Kidney capillary endothelial cell (primary cell): ENCODE results near the gene SPP1.
A peak's percentile ranks its signal among the peaks of the same experiment; 100 is the strongest.

Experiments
- DNase-seq: peaks from one replicate; pipeline ENCODE4 v3.0.0-alpha.2; 2018; ENCODE audit warnings: low spot score

The SPP1 gene

DNA sequence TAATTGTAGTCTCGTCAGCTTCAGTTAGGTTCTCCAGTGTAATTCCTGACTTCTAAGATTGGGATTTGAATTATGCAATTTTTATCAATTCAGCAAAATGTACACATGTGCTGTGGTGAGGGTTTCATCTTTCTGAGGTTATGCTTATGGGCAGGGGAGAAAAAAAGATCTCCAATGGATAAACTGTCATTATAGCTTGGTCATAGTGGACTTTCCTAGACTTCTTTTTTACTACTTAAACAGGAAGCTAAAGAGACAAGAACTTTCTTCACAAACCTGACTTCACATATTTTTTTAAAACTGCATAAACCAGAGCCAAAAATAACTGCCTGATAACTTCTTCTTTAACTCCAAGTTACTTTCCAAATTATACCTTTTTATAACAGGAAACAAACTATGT is 21.7 kb upstream of the SPP1 start:
- DNase-seq: no peak

DNA sequence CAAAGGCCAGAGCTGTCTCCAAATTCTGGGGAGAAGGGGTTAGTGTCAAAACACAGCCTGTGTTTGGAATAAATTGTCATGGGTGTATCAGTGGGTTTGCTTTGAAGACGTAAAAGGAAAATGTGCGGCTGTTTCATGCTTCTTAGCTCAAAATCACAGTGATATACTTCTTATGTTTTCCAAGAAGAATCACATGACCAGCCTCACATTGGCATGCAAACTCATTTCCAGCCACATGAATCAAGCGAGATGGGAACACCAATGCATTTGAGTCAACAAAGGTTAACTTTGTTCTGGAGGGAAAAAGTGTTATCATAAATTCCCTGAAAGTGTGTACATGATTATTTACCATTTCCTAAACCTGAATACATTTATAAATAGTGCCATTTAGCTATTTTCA is 19.0 kb upstream of the SPP1 start:
- DNase-seq: no peak

DNA sequence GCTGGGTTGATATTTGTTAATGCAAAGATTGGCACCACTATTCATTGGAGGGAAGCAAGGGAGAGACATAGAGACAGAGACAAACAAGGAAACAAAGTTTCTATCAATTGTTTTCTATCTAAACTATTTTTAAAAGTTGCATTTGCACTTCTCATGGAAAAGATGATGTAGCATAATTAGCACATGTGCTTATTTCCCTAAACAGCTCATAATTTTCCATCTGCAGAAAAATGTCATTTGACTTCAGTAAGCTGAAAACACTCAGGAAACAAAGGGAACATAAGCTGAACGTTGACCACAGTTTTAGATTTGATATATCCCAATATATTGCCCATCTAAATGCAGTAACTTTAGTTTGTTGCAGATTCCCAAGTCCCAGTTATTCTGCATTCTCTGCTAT is 18.5 kb upstream of the SPP1 start:
- DNase-seq: no peak

DNA sequence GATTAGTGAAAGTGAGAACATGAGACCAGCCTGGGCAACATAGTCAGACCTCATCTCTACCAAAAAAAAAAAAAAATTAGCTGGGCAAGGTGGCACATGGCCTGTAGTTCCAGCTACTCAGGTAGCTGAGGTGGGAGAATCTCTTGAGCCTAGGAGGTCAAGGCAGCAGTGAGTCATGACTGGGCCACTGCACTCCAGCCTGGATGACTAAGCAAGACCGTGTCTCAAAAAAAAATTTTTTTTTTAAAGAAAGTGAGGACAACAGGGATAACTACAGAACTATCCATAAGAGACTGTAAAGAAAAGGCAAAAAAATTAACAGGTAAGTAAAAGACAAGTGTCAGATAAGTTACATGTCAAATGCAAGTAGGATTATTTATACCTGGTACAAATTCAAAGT is 13.5 kb upstream of the SPP1 start:
- DNase-seq: no peak

DNA sequence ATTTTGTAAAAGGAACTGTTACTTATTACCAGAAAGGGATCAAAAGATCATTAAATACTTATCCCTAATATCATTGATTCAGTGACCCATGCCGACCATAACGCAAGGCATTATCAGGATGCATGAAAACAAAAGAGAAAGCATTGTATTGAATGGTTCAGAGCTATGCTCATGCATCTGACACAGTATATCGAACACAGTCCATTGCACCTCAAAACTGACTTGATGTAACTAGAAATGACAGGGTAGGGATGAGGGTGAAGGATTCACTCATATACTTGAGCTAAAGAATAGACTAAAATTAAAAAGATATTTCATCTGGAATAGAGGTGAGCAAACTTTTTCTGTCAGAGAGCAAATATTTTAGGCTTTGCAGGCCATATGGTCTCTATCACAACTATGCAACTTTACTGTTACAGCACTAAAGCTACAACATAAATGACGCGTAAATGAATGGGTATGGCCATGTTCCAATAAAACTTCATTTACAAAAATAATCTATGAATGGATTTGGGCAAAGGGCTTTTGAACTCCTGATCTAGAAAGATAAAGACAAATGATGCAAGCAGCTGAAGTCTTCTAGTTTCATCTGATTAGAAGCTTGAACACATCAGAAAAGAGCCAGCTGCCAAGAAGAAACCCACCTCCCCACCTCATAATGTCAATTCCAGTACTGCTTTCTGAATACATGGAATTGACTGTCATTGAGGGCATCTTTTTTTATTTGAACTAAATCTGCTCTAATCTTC is 12.9 kb upstream of the SPP1 start:
- DNase-seq: no peak

DNA sequence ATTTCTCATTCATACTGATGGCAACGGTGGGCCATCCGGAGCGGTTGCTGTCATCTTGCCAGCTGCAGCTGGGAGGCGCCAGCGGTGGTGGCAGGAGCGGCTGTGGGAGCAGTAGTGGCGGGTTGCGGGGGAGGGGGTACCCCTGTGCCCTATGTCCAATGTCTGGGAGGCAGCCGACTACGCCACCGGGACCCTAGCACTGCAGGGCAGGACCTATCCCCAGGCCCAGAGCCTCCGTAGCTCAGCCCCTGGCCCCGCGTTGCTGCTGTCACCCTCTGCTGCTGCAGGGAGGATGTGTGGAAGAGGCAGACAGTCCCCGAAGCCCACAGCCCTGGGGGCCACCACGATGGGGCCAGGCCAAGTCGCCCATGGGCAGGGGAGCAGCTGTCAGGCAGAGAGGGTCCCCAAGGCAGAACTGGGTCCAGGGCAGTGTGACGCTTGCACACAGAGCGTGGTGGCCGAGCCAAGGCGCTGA is 10.0 kb upstream of the SPP1 start:
- DNase-seq: no peak

DNA sequence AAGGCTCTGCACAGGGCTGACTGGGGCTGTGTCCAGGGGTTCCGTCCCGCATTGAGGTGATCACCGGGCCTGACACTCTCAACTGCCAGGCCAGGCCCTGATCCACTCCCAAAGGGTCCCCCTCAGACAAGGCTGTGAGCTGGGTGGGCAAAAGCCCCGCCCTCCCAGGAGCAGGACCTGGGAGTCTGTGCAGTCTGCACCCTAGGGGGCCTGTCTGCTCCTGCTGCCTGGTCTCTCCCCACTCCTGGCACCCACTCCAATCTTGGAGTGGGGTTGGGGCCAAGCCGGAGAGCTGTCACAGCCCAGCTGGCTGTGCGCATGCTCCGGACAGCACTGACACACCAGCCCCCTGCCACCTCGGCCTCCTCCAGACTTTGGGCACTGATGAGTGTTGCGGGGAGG is 9.4 kb upstream of the SPP1 start:
- no peak for DNase-seq

DNA sequence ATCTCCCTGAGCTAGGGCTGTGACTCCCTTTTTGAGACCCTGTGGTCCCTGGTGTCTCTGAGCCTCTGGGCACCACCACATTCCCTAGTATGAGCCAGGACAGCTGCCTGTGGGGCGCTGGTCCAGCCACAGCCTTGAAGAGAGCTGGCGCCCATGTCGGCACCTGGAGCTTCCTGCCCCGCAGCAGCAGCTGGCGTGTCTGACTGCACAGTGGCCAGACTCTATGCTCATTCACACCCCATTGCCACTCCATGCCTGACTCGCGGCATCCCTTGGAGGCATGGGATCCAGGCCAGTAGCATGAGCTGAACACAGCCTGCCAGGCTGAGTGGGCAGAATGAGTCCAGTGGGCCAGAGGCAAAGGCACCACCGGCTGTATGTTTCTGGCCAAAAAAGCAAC is 8.3 kb upstream of the SPP1 start:
- DNase-seq: no peak

DNA sequence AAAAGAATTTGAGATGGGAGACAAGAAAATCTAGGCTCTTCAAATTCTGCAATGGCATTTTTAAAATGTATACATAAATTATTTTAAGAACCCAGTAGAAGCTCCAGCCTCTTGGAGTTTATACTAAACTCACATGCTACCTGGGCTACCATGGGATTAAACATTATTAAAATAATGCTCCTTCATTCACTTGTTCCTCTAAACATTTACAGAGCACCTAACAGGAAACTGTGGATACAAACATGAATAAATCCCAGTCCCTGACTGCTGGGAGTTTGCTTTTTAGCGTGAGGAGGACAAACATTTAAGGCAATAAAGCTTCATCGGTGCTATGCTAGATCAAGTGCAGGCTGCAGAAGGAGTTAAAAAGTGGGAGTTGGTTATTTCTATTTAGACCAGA is 5.4 kb upstream of the SPP1 start:
- DNase-seq: no peak

DNA sequence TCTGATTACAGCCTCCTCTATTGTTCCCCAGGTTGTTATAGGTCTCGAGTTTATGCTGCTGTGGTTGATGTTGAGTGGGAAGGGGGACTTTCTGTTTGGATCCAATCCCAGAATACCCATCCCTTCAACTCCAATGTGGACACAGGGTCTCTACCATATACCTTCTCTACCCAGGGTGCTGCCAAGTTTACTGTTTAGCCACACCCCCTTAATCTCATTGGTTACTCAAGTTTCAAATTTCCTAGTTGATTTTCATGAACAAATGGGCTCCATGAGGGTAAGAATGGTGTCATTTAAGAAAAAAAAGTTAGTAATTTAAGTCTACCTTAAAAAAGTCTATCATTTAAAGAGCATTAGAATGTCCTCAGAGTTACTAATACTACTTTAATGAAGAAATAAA is 3.6 kb upstream of the SPP1 start:
- DNase-seq: no peak

DNA sequence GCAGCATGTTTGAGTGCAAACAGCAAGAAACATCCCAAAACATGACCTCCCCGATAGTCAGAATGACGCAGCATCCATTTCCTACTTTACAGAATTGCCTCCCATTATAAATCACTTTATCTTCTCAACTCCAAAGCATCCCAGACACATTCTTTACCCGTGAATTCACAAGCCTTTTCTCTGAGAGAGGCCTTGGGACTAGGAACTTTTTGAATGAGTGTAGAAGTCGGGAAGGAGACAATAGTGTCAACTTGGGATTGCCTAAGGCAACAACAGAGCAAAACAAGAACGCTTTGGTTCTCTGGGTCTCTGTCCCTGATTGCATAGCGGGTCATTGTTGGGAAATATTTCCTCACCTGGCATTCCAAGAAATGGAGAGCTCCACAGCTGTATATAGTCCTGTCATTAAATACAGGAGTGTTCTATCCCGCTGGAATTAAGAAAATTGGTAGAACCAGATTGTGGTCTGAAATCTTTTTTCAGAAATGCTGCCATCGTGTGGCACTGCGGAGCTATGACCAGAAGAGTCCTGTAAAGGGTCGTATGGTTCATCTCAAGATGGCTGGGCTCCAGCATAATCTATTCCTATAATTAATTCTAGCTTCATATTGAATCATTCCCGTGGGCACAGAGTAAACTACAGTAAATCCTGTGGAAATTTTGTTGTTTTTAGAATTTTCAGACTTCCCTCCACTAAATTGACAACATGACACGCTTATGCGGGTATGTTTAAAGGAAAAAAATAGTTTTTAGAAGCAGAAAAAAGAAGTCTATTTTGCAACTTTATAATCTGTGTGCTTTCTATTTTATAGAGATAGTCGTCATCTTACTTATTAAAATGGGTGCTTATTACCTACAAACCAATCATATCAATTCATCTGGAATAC is 2.0 kb upstream of the SPP1 start:
- DNase-seq: peak; percentile 77

DNA sequence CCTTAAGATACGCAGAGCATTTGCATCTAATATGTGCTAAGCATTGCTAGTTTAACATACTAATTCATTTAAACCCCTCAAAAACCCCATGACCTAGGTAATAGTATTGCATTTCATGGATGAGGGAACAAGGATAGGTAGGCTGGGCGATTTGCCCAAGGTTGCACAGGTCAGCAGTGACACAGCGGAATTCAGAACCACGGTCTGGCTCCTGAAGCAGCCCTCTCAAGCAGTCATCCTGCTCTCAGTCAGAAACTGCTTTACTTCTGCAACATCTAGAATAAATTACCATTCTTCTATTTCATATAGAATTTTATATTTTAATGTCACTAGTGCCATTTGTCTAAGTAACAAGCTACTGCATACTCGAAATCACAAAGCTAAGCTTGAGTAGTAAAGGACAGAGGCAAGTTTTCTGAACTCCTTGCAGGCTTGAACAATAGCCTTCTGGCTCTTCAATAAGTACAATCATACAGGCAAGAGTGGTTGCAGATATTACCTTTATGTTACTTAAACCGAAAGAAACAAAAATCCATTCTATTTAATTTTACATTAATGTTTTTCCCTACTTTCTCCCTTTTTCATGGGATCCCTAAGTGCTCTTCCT is 555 bp upstream of the SPP1 start:
- no peak for DNase-seq

DNA sequence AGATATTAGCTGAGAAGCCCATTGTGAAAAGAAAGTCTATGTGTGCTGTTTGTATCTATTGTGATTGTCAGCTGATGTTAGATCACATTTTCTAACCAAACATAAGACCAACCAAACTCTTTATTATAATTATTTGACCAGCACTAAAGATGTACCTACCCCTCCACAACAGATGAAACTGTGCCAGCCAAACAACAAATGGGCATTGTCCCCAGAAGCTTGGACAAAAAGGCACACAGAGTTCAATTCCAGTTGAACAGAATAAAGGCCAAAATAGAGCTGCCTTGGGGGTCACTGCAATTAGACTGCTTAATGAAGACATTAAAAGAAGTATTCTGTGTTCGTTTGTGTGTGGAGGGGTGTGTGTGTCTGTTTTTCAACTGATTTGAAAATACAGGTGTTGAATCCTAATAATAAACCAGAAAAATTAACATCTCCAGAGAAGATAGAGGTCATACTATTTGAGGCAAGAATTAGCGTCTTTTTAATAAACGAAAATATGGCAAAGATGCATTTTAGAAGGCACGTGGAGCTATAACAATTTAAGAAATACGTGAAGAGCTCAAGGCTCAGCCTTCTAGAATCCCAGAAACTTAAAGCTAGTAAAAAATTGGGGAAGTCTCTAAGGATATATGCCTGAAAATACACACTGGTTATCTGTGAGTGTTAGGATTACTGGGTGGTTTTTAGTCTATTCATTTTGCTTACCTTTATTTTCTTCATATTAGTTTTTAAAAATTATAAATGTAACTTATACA is 2.2 kb downstream of the SPP1 start:
- no peak for DNase-seq

DNA sequence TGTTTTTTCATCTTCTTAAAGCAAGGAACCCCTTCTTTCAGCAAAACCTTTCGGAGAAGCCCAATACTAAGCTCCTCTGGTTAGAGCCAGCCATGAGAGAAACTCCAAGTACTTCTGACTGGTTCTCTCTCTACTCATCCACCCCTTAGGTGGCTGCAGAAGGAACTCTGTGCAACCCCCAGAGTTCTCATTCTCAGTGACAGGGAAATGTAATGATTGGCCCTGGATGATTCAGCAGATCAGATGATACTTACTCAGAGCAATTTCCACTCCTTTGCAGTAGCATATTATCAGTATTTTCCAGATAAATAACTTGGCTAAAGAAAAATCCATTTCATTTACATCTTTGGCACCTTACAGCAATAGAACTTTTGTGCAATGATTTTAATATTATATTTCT is 3.2 kb downstream of the SPP1 start:
- no peak for DNase-seq

DNA sequence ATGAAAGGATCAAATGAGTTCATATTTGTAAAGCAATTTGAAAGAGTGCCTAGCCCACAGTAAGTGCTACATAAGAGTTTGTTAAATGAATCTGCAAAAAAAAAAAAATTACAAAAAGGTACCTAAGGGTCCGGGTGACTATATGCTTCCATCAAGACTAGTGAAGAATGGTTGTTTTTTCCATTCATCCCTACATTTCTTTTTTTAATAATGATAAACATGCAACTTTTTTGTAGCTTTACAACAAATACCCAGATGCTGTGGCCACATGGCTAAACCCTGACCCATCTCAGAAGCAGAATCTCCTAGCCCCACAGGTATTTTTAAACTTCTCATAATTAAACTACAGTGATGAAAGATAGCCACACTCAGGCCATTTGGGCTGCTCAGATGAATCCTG is 4.3 kb downstream of the SPP1 start:
- no peak for DNase-seq

DNA sequence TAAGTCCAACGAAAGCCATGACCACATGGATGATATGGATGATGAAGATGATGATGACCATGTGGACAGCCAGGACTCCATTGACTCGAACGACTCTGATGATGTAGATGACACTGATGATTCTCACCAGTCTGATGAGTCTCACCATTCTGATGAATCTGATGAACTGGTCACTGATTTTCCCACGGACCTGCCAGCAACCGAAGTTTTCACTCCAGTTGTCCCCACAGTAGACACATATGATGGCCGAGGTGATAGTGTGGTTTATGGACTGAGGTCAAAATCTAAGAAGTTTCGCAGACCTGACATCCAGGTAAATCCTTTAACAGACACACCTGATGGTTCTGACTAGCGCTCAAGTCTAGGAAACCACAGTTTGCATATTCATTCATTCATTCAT is 6.0 kb downstream of the SPP1 start:
- DNase-seq: no peak

DNA sequence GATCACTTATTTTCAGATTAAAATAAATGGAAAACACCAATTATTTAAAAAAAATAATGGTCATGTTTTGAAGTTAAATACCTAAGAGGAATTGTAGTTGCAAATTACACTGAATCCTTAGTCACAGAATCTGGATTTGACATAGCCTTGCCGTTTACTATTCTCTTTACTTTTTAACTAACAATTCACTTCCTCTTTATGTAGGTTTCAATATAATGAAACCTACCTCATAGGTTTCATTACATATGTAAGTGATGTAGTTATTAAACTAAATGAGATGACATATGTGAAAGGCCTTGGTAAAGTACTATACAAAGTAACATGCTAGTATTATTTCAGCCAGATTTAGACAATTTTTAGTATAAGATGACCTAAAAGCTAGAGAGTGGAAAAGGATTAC is 6.5 kb downstream of the SPP1 start:
- no peak for DNase-seq

DNA sequence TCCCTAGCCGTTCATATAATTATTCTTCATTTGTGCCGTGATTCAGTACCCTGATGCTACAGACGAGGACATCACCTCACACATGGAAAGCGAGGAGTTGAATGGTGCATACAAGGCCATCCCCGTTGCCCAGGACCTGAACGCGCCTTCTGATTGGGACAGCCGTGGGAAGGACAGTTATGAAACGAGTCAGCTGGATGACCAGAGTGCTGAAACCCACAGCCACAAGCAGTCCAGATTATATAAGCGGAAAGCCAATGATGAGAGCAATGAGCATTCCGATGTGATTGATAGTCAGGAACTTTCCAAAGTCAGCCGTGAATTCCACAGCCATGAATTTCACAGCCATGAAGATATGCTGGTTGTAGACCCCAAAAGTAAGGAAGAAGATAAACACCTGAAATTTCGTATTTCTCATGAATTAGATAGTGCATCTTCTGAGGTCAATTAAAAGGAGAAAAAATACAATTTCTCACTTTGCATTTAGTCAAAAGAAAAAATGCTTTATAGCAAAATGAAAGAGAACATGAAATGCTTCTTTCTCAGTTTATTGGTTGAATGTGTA is 7.0 kb downstream of the SPP1 start:
- DNase-seq: no peak

DNA sequence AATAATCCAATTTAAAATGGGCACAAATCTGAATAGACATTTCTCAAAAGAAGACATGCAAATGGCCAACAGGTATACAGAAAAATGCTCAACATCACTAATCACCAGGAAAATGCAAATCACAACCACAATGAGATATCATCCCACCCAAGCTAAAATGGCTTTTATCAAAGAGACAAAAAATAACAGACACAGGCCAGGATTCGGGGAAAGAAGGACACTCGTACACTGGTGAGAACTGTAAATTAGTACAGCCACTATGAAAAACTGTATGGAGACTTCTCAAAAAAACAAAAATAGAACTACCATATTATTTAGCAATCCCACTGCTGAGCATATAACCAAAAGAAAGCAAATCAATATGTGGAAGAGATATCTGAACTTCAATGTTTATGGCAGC is 8.5 kb downstream of the SPP1 start:
- DNase-seq: no peak

DNA sequence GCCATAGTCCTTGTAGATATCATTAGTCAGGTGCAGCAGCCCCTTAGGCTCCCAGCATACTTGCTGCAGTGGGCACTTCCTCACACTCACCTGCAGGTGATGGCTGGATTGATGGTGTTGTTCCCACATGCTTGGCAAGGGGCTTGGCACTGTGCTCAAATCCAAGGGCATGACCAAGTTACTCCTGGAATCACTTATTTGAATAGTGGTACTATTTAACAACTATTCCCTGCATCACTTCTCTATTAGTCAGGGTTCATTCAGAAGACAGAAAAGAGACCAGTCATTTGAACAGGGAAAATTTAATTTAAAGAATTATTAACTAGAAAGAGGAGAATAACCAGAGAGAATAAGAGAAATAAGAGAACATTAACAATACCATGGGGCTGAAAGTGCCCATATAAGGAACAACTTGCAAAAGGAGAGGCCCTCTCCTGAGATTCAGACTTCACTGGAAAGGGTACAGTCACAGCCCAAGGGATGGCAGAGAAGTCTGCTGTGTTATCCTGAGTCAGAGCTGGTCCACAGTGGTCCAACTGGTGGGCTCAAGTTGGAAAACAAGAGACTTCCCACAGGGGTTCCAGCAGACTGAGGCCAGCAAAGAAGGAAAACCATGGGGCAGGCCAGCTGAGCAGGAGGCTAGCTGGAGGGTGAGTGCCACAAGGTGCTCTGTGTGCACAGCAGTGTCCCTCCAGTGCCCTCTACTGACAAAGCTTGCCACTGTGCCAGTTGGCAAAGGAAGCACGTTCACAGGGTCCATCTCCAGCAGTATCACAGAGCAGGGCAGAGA is 9.8 kb downstream of the SPP1 start:
- DNase-seq: peak; percentile 47

DNA sequence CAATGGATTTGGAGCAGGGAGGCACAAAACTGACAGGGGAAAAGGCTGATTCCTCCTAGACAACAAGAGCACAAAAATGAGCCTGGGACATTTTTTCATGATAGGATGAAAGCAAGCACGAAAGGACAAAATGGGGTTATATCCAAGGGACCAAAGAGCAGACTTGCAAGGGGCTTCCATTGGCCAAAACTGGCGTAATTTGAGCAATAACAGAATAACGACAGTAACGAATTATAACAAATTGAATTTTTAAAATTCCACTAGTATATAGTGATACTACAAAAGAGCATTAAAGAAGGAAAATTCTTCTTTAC is 10.3 kb downstream of the SPP1 start:
- DNase-seq: no peak
